SK-N-SH treated with all-trans-retinoic acid at 6 μM for 48 hours (cell line): Measurements from ENCODE around the gene BST1.

ENCODE experiments used
- ATAC-seq: fragments of 200-7000 bp; cut with Tn5 transposase; 3 replicates; pipeline ENCODE4 v1.9.1; 2020; ENCODE audit warnings: mild to moderate bottlenecking, moderate library complexity
- ARNTL ChIP-seq: fragments of 450-650 bp; formaldehyde crosslinking; IDR thresholded peaks from 2 replicates; pipeline ENCODE4 v1.5.0; 2020; ENCODE audit warnings: low read depth, mild to moderate bottlenecking, moderate library complexity, borderline replicate concordance
- BACH2 ChIP-seq: fragments of 250-450 bp; sonication (Bioruptor Pico); IDR thresholded peaks from 2 replicates; pipeline ENCODE4 v1.9.0; 2021; ENCODE audit warnings: mild to moderate bottlenecking, borderline replicate concordance
- CREB5 ChIP-seq: fragments of 250-450 bp; sonication (Bioruptor Pico); IDR thresholded peaks from 2 replicates; pipeline ENCODE4 v1.5.1; 2020; ENCODE audit warnings: low read depth, mild to moderate bottlenecking, moderate library complexity
- CSDC2 ChIP-seq: fragments of 250-450 bp; sonication (Bioruptor Pico); IDR thresholded peaks from 2 replicates; pipeline ENCODE4 v1.5.0; 2020; ENCODE audit warnings: mild to moderate bottlenecking, moderate library complexity
- CSRNP3 ChIP-seq: fragments of 250-450 bp; sonication (Bioruptor Pico); IDR thresholded peaks from 2 replicates; pipeline ENCODE4 v1.5.1; 2021; ENCODE audit warnings: mild to moderate bottlenecking, moderate library complexity
- ESRRG ChIP-seq: fragments of 250-450 bp; sonication (Bioruptor Pico); IDR thresholded peaks from 2 replicates; pipeline ENCODE4 v1.6.1; 2021; ENCODE audit warnings: mild to moderate bottlenecking
- GLIS3 ChIP-seq: fragments of 250-450 bp; sonication (Bioruptor Pico); IDR thresholded peaks from 2 replicates; pipeline ENCODE4 v1.5.0; 2020; ENCODE audit warnings: mild to moderate bottlenecking, moderate library complexity
- ISL1 ChIP-seq: fragments of 250-450 bp; sonication (Bioruptor Pico); IDR thresholded peaks from 2 replicates; pipeline ENCODE4 v2.1.2; 2022; ENCODE audit warnings: mild to moderate bottlenecking, moderate library complexity
- OSR1 ChIP-seq: fragments of 250-450 bp; sonication (Bioruptor Pico); IDR thresholded peaks from 2 replicates; pipeline ENCODE4 v1.8.0; 2022; ENCODE audit warnings: moderate library complexity, mild to moderate bottlenecking, inconsistent platforms
- PATZ1 ChIP-seq: fragments of 250-450 bp; sonication (Bioruptor Pico); IDR thresholded peaks from 2 replicates; pipeline ENCODE4 v1.8.0; 2020; ENCODE audit warnings: mild to moderate bottlenecking, moderate library complexity, borderline replicate concordance
- POU6F1 ChIP-seq: fragments of 250-450 bp; sonication (Bioruptor Pico); IDR thresholded peaks from 2 replicates; pipeline ENCODE4 v1.8.0; 2021; ENCODE audit warnings: low read depth, mild to moderate bottlenecking, moderate library complexity, borderline replicate concordance
- PPARA ChIP-seq: fragments of 250-450 bp; sonication (Bioruptor Pico); IDR thresholded peaks from 2 replicates; pipeline ENCODE4 v1.5.0; 2020; ENCODE audit warnings: mild to moderate bottlenecking, borderline replicate concordance
- RARB ChIP-seq: fragments of 250-450 bp; sonication (Bioruptor Pico); IDR thresholded peaks from 2 replicates; pipeline ENCODE4 v1.8.0; 2021; ENCODE audit warnings: mild to moderate bottlenecking, moderate library complexity
- SNAI2 ChIP-seq: fragments of 250-450 bp; sonication (Bioruptor Pico); IDR thresholded peaks from 2 replicates; pipeline ENCODE4 v1.5.0; 2020; ENCODE audit warnings: mild to moderate bottlenecking, moderate library complexity
- TOX ChIP-seq: fragments of 250-450 bp; sonication (Bioruptor Pico); IDR thresholded peaks from 2 replicates; pipeline ENCODE4 v1.8.0; 2021; ENCODE audit warnings: mild to moderate bottlenecking, moderate library complexity, borderline replicate concordance
- TSHZ2 ChIP-seq: fragments of 250-450 bp; sonication (Bioruptor Pico); IDR thresholded peaks from 2 replicates; pipeline ENCODE4 v1.5.0; 2020; ENCODE audit warnings: mild to moderate bottlenecking, moderate library complexity
- ZC3H10 ChIP-seq: fragments of 250-450 bp; sonication (Bioruptor Pico); IDR thresholded peaks from 2 replicates; pipeline ENCODE4 v1.5.1; 2021; ENCODE audit warnings: mild to moderate bottlenecking, moderate library complexity
- ZFP3 ChIP-seq: fragments of 250-450 bp; sonication (Bioruptor Pico); IDR thresholded peaks from 2 replicates; pipeline ENCODE4 v1.5.0; 2020; ENCODE audit warnings: mild to moderate bottlenecking, moderate library complexity
- ZFP30 ChIP-seq: fragments of 450-650 bp; formaldehyde crosslinking; IDR thresholded peaks from 2 replicates; pipeline ENCODE4 v1.5.0; 2022; ENCODE audit warnings: mild to moderate bottlenecking, moderate library complexity
- ZNF565 ChIP-seq: fragments of 450-650 bp; formaldehyde crosslinking; conservative IDR thresholded peaks from 2 replicates; pipeline ENCODE4 v1.5.0; 2020; ENCODE audit warnings: low read depth, mild to moderate bottlenecking, moderate library complexity
- ZNF70 ChIP-seq: fragments of 450-650 bp; formaldehyde crosslinking; IDR thresholded peaks from 2 replicates; pipeline ENCODE4 v1.5.0; 2020; ENCODE audit warnings: mild to moderate bottlenecking, moderate library complexity
- ZNF8 ChIP-seq: fragments of 450-650 bp; formaldehyde crosslinking; IDR thresholded peaks from 2 replicates; pipeline ENCODE4 v1.5.0; 2020; ENCODE audit warnings: mild to moderate bottlenecking, moderate library complexity

The BST1 gene

GRCh38 chr4:15672101-15672500 is 30.8 kb upstream of the BST1 start (continued):
- TF ChIP-seq CSRNP3 (CRISPR knock-in tag) (no peak), CREB5 (CRISPR knock-in tag) (no peak), CSDC2 (CRISPR knock-in tag) (no peak), TOX (CRISPR knock-in tag) (no peak), PPARA (CRISPR knock-in tag) (no peak), ZNF565 (CRISPR knock-in tag) (no peak), ZNF70 (CRISPR knock-in tag) (no peak), ESRRG (no peak), ZNF8 (no peak)

DNA sequence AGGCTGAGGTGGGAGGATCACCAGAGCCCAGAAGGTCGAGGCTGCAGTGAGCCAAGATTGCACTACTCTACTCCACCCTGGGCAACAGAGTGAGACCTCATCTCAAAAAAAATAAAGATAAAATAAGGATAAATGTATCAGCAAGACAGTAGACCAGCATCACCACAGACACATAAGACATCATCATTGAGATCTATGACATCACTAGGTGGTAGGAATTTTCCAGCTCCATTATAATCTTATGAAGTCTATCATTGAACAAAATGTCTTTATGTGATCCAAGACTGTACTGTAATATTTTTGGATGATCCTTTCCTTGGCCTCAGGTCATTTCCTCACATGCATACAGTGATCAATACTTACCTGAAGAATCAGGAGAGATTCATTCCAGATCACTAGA is 29.5 kb upstream of the BST1 start:
- no peak for ATAC-seq
- TF ChIP-seq ZNF565 (CRISPR knock-in tag) (no peak), OSR1 (CRISPR knock-in tag) (no peak), PPARA (CRISPR knock-in tag) (no peak), ESRRG (no peak), ZNF70 (CRISPR knock-in tag) (no peak), CSRNP3 (CRISPR knock-in tag) (no peak), BACH2 (CRISPR knock-in tag) (no peak), ZFP3 (CRISPR knock-in tag) (no peak), TSHZ2 (CRISPR knock-in tag) (no peak), GLIS3 (CRISPR knock-in tag) (no peak), ISL1 (CRISPR knock-in tag) (no peak), PATZ1 (CRISPR knock-in tag) (no peak), POU6F1 (CRISPR knock-in tag) (no peak), ARNTL (CRISPR knock-in tag) (no peak)

DNA sequence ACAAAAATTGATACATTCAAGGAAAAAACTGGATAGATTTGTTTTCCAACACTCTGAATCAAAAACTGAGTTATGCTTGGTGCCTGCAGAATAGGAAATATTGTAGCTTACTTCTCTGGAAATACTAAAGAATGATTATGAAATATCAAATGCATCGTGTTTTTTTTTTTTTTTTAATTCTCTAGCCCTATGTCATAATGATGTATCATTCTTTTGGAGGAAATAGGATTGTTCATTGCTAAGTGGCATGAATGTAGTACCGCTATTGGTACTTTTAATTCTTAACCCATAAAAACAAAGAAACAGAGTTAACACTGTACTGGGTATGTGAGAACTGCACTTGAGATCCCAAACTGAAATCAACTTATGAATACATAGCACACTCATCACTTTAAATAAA is 28.8 kb upstream of the BST1 start:
- ATAC-seq: no peak
- no peak for TF ChIP-seq PPARA (CRISPR knock-in tag)
- TF ChIP-seq ZFP3 (CRISPR knock-in tag): no peak
- TF ChIP-seq POU6F1 (CRISPR knock-in tag): no peak
- TF ChIP-seq BACH2 (CRISPR knock-in tag): no peak
- TF ChIP-seq SNAI2 (CRISPR knock-in tag): no peak
- TF ChIP-seq ZFP30: no peak
- TF ChIP-seq ZC3H10 (CRISPR knock-in tag): no peak
- TF ChIP-seq TSHZ2 (CRISPR knock-in tag): no peak
- no peak for TF ChIP-seq TOX (CRISPR knock-in tag)
- TF ChIP-seq CSDC2 (CRISPR knock-in tag): no peak
- TF ChIP-seq RARB (CRISPR knock-in tag): no peak
- no peak for TF ChIP-seq ISL1 (CRISPR knock-in tag)
- TF ChIP-seq OSR1 (CRISPR knock-in tag): no peak
- no peak for TF ChIP-seq ZNF70 (CRISPR knock-in tag)
